Measurements from ENCODE around the gene ATF4. TPM values are rescaled to one million over a fixed set of nuclear protein-coding genes. Genes with fewer than 3 reads are reported as not detected.

Gene ATF4
- polyA plus RNA-seq, 1 donor from 2014 or later = 394 TPM

- Histone ChIP-seq H3K36me3 (ENCODE audit: insufficient read depth, low read length) (no peaks in the 10 kb centered on the region), H3K9ac (ENCODE audit: low read length) (no peak overlapping the region), H3K9me3 (ENCODE audit: low read length) (no peaks in the 10 kb centered on the region), H3K27me3 (ENCODE audit: insufficient read depth, low read depth, low read length) (no peaks in the 10 kb centered on the region), H3F3A (ENCODE audit: insufficient read depth, low read length, poor library complexity, severe bottlenecking) (no peaks in the 10 kb centered on the region), H3K79me2 (replicated peaks; ENCODE audit: insufficient read depth, low read length) (no peaks in the 10 kb centered on the region), H3K4me2 (ENCODE audit: low read length) (no peak overlapping the region), H3K27ac (ENCODE audit: low read length) (no peak overlapping the region), H2AFZ (ENCODE audit: low read depth, low read length) (no peak overlapping the region), H3K9me2 (ENCODE audit: insufficient read depth, low read length) (no peaks in the 10 kb centered on the region), H4K20me1 (ENCODE audit: insufficient read depth) (no peaks in the 10 kb centered on the region), H3K4me3 (ENCODE audit: low read length) (no peak overlapping the region)
- TF ChIP-seq EP300 (conservative IDR thresholded peaks at IDR 0.05; ENCODE audit: poor library complexity, severe bottlenecking) (no peak), CTCF (IDR thresholded peaks at IDR 0.05; ENCODE audit: poor library complexity, severe bottlenecking) (no peak), POLR2AphosphoS5 (IDR thresholded peaks at IDR 0.05) (no peak), SMC3 (conservative IDR thresholded peaks at IDR 0.05; ENCODE audit: poor library complexity) (no peak), RAD21 (conservative IDR thresholded peaks at IDR 0.05) (no peak), EZH2 (IDR thresholded peaks at IDR 0.05; ENCODE audit: borderline replicate concordance, insufficient read depth, low read length, poor library complexity, severe bottlenecking) (no peak), TAF1 (IDR thresholded peaks at IDR 0.05; ENCODE audit: low read depth) (no peak), MXI1 (conservative IDR thresholded peaks at IDR 0.05; ENCODE audit: poor library complexity, severe bottlenecking) (no peak), REST (IDR thresholded peaks at IDR 0.05; ENCODE audit: borderline replicate concordance) (no peak)
These were observed 45.8 kb upstream of the ATF4 start for GRCh38 chr22:39474351-39475111.

- Histone ChIP-seq H3K79me2 (replicated peaks; ENCODE audit: insufficient read depth, low read length) (no peaks in the 10 kb centered on the region), H3K4me2 (ENCODE audit: low read length) (no peak overlapping the region), H3K9me2 (ENCODE audit: insufficient read depth, low read length) (no peaks in the 10 kb centered on the region), H3F3A (ENCODE audit: insufficient read depth, low read length, poor library complexity, severe bottlenecking) (no peaks in the 10 kb centered on the region), H3K27me3 (ENCODE audit: insufficient read depth, low read depth, low read length) (no peaks in the 10 kb centered on the region), H3K36me3 (ENCODE audit: insufficient read depth, low read length) (no peaks in the 10 kb centered on the region), H2AFZ (ENCODE audit: low read depth, low read length) (no peak overlapping the region), H3K27ac (ENCODE audit: low read length) (no peak overlapping the region), H4K20me1 (ENCODE audit: insufficient read depth) (no peaks in the 10 kb centered on the region), H3K9me3 (ENCODE audit: low read length) (no peaks in the 10 kb centered on the region), H3K9ac (ENCODE audit: low read length) (no peak overlapping the region), H3K4me3 (ENCODE audit: low read length) (no peak overlapping the region)
- TF ChIP-seq SMC3 (conservative IDR thresholded peaks at IDR 0.05; ENCODE audit: poor library complexity) = no peak
- no peak for TF ChIP-seq REST (IDR thresholded peaks at IDR 0.05; ENCODE audit: borderline replicate concordance)
- TF ChIP-seq MXI1 (conservative IDR thresholded peaks at IDR 0.05; ENCODE audit: poor library complexity, severe bottlenecking) = no peak
- no peak for TF ChIP-seq EZH2 (IDR thresholded peaks at IDR 0.05; ENCODE audit: borderline replicate concordance, insufficient read depth, low read length, poor library complexity, severe bottlenecking)
- TF ChIP-seq CTCF (IDR thresholded peaks at IDR 0.05; ENCODE audit: poor library complexity, severe bottlenecking) = no peak
- no peak for TF ChIP-seq TAF1 (IDR thresholded peaks at IDR 0.05; ENCODE audit: low read depth)
- TF ChIP-seq RAD21 (conservative IDR thresholded peaks at IDR 0.05) = no peak
- no peak for TF ChIP-seq EP300 (conservative IDR thresholded peaks at IDR 0.05; ENCODE audit: poor library complexity, severe bottlenecking)
These were observed 45.0 kb upstream of the ATF4 start for GRCh38 chr22:39475337-39475736.
